ENCODE measurements around the gene SCRN3.
"Not testable (repeated sequence)": the region's sequence is repeated elsewhere in the genome, so short reads cannot be mapped to it uniquely, and the experiment has no call there.

Gene SCRN3

GRCh38 chr2:174389542-174389941 is 6.0 kb upstream of the SCRN3 start:
- Histone ChIP-seq H3F3A (ENCODE audit: insufficient read depth) (no peaks in the 10 kb centered on the region; the same call in 1 of the 2 replicates), H3K79me2 (ENCODE audit: insufficient read depth, low read length) (peaks cover 34% of the 10 kb centered on the region), H3K27me3 (ENCODE audit: low read length) (no peaks in the 10 kb centered on the region), H2AFZ (ENCODE audit: low read depth, low read length, severe bottlenecking) (no peak overlapping the region), H3K9me3 (ENCODE audit: insufficient read depth, low read length) (no peaks in the 10 kb centered on the region), H4K20me1 (ENCODE audit: low read depth, low read length) (no peaks in the 10 kb centered on the region), H3K4me3 (ENCODE audit: insufficient read depth, low read length, poor library complexity, severe bottlenecking) (no peak overlapping the region), H3K9ac (ENCODE audit: low read length) (no peak overlapping the region), H3K27ac (ENCODE audit: low read depth, low read length) (no peak overlapping the region), H3K36me3 (ENCODE audit: low read length) (no peaks in the 10 kb centered on the region; the same call in 1 of the 2 replicates), H3K9me2 (replicated peaks; ENCODE audit: insufficient read depth, low read length) (no peaks in the 10 kb centered on the region), H3K4me2 (ENCODE audit: low read depth, low read length, poor library complexity, severe bottlenecking) (no peak overlapping the region)
- TF ChIP-seq EZH2phosphoT487 (conservative IDR thresholded peaks at IDR 0.05; ENCODE audit: low read length) (no peak), CTCF (IDR thresholded peaks at IDR 0.05; ENCODE audit: insufficient read depth, low read length, poor library complexity, severe bottlenecking) (no peak)

GRCh38 chr2:174390303-174390702 is 5.2 kb upstream of the SCRN3 start:
- peaks cover 42% of the 10 kb centered on the region for H3K79me2 ChIP-seq (ENCODE audit: insufficient read depth, low read length)
- not testable (repeated sequence) for H3K27me3 ChIP-seq (ENCODE audit: low read length); H3K36me3 ChIP-seq (ENCODE audit: low read length); H3K4me3 ChIP-seq (ENCODE audit: insufficient read depth, low read length, poor library complexity, severe bottlenecking); H3K9ac ChIP-seq (ENCODE audit: low read length); H2AFZ ChIP-seq (ENCODE audit: low read depth, low read length, severe bottlenecking); H3K9me2 ChIP-seq (replicated peaks; ENCODE audit: insufficient read depth, low read length); H4K20me1 ChIP-seq (ENCODE audit: low read depth, low read length); H3K27ac ChIP-seq (ENCODE audit: low read depth, low read length); H3K9me3 ChIP-seq (ENCODE audit: insufficient read depth, low read length); H3F3A ChIP-seq (ENCODE audit: insufficient read depth); H3K4me2 ChIP-seq (ENCODE audit: low read depth, low read length, poor library complexity, severe bottlenecking)

GRCh38 chr2:174392706-174393105 is 2.8 kb upstream of the SCRN3 start:
- Histone ChIP-seq H4K20me1 (ENCODE audit: low read depth, low read length) (no peaks in the 10 kb centered on the region), H3K4me3 (ENCODE audit: insufficient read depth, low read length, poor library complexity, severe bottlenecking) (no peak overlapping the region), H3K9ac (ENCODE audit: low read length) (no peak overlapping the region), H3K9me2 (replicated peaks; ENCODE audit: insufficient read depth, low read length) (no peaks in the 10 kb centered on the region), H3K4me2 (ENCODE audit: low read depth, low read length, poor library complexity, severe bottlenecking) (no peak overlapping the region), H3K36me3 (ENCODE audit: low read length) (no peaks in the 10 kb centered on the region), H3K79me2 (ENCODE audit: insufficient read depth, low read length) (peaks cover 43% of the 10 kb centered on the region), H3K27me3 (ENCODE audit: low read length) (no peaks in the 10 kb centered on the region), H3K9me3 (ENCODE audit: insufficient read depth, low read length) (no peaks in the 10 kb centered on the region), H3K27ac (ENCODE audit: low read depth, low read length) (no peak overlapping the region), H3F3A (ENCODE audit: insufficient read depth) (peaks cover 11% of the 10 kb centered on the region), H2AFZ (ENCODE audit: low read depth, low read length, severe bottlenecking) (no peak overlapping the region)
- no peak for TF ChIP-seq CTCF (IDR thresholded peaks at IDR 0.05; ENCODE audit: insufficient read depth, low read length, poor library complexity, severe bottlenecking)
- TF ChIP-seq EZH2phosphoT487 (conservative IDR thresholded peaks at IDR 0.05; ENCODE audit: low read length), result no peak

- Histone ChIP-seq H3F3A (ENCODE audit: insufficient read depth) (peaks cover 17% of the 10 kb centered on the region), H3K9me3 (ENCODE audit: insufficient read depth, low read length) (no peaks in the 10 kb centered on the region), H3K4me2 (ENCODE audit: low read depth, low read length, poor library complexity, severe bottlenecking) (peak overlapping the region; percentile 92), H3K4me3 (ENCODE audit: insufficient read depth, low read length, poor library complexity, severe bottlenecking) (peak overlapping the region; percentile 88), H3K36me3 (ENCODE audit: low read length) (0 out of 2 replicates have a peak, but pooled peaks cover 2% of the 10 kb centered on the region), H3K9ac (ENCODE audit: low read length) (peak overlapping the region; percentile 68), H3K9me2 (replicated peaks; ENCODE audit: insufficient read depth, low read length) (no peaks in the 10 kb centered on the region), H3K27me3 (ENCODE audit: low read length) (no peaks in the 10 kb centered on the region), H3K27ac (ENCODE audit: low read depth, low read length) (peak overlapping the region; percentile 59), H4K20me1 (ENCODE audit: low read depth, low read length) (no peaks in the 10 kb centered on the region), H2AFZ (ENCODE audit: low read depth, low read length, severe bottlenecking) (peak overlapping the region; percentile 86), H3K79me2 (ENCODE audit: insufficient read depth, low read length) (peaks cover 41% of the 10 kb centered on the region)
- TF ChIP-seq EZH2phosphoT487 (conservative IDR thresholded peaks at IDR 0.05; ENCODE audit: low read length) (no peak), CTCF (IDR thresholded peaks at IDR 0.05; ENCODE audit: insufficient read depth, low read length, poor library complexity, severe bottlenecking) (no peak)
These were observed 570 bp downstream of the SCRN3 start for GRCh38 chr2:174395969-174396630.
